Adipocyte (in vitro differentiated cells): ENCODE data around the gene TFR2.

Experiments used
- DNase-seq: peaks from one replicate; pipeline ENCODE4 v3.0.0-alpha.2; 2015; ENCODE audit warnings: low read depth
- H3K27me3 ChIP-seq: replicated peaks from 2 replicates; pipeline ENCODE4 v1.7.0; 2013; ENCODE audit warnings: mild to moderate bottlenecking, low read length, moderate library complexity; ENCODE audit not compliant: control insufficient read depth, insufficient read depth
- H3K36me3 ChIP-seq: 2 replicates; pipeline ENCODE4 v1.7.0; 2013; ENCODE audit warnings: low read length, mild to moderate bottlenecking, moderate library complexity; ENCODE audit not compliant: control insufficient read depth, insufficient read depth, severe bottlenecking
- H3K4me1 ChIP-seq: 2 replicates; pipeline ENCODE4 v1.7.0; 2013; ENCODE audit warnings: mild to moderate bottlenecking, low read length, moderate library complexity; ENCODE audit not compliant: control insufficient read depth, insufficient read depth
- H3K4me3 ChIP-seq: 2 replicates; pipeline ENCODE4 v1.7.0; 2013; ENCODE audit warnings: mild to moderate bottlenecking, low read length, moderate library complexity
- H3K9ac ChIP-seq: 2 replicates; pipeline ENCODE4 v1.7.0; 2013; ENCODE audit warnings: mild to moderate bottlenecking, low read length, moderate library complexity
- H3K9me3 ChIP-seq: 2 replicates; pipeline ENCODE4 v1.7.0; 2013; ENCODE audit warnings: mild to moderate bottlenecking, low read length, moderate library complexity; ENCODE audit not compliant: control insufficient read depth

The TFR2 gene

GRCh38 chr7:100588438-100588837, 52.9 kb downstream of the TFR2 start:
- Histone ChIP-seq H3K9ac (no peak overlapping the region), H3K9me3 (no peaks in the 10 kb centered on the region), H3K36me3 (no peaks in the 10 kb centered on the region), H3K4me3 (no peak overlapping the region), H3K27me3 (no peaks in the 10 kb centered on the region), H3K4me1 (peaks cover 26% of the 10 kb centered on the region)
- peak; percentile 34 for DNase-seq

- peak within 1 kb of the TSS; percentile 93 for H3K4me3 ChIP-seq
- no peaks in the 10 kb centered on the region for H3K27me3 ChIP-seq
- H3K9ac ChIP-seq: peak within 1 kb of the TSS; percentile 96
- peak; percentile 100 for DNase-seq
- peaks cover 10% of the 10 kb centered on the region for H3K36me3 ChIP-seq
- no peaks in the 10 kb centered on the region for H3K9me3 ChIP-seq
- peaks cover 29% of the 10 kb centered on the region for H3K4me1 ChIP-seq
These were observed 54.9 kb downstream of the TFR2 start, which contains the start of gene FBXO24 for GRCh38 chr7:100586266-100587025. FBXO24 (plus strand) TSS chr7:100586328; CDS start chr7:100586626, 298 bp downstream.

GRCh38 chr7:100585511-100586265, 55.7 kb downstream of the TFR2 start, which contains the start of gene LRCH4:
LRCH4 (minus strand) TSS chr7:100586129; CDS start chr7:100586100, 29 bp downstream.
- Histone ChIP-seq H3K9me3 (no peaks in the 10 kb centered on the region), H3K27me3 (no peaks in the 10 kb centered on the region), H3K4me1 (peaks cover 28% of the 10 kb centered on the region), H3K9ac (peak within 1 kb of the TSS; percentile 96), H3K36me3 (peaks cover 17% of the 10 kb centered on the region), H3K4me3 (peak within 1 kb of the TSS; percentile 93)
- DNase-seq: peak; percentile 59

- H3K4me3 ChIP-seq: peak overlapping the region; percentile 93
- no peaks in the 10 kb centered on the region for H3K27me3 ChIP-seq
- H3K4me1 ChIP-seq: peaks cover 20% of the 10 kb centered on the region
- peak overlapping the region; percentile 96 for H3K9ac ChIP-seq
- H3K36me3 ChIP-seq: peaks cover 25% of the 10 kb centered on the region
- peak; percentile 74 for DNase-seq
- H3K9me3 ChIP-seq: no peaks in the 10 kb centered on the region
These were observed 56.5 kb downstream of the TFR2 start for GRCh38 chr7:100584683-100585510.

- DNase-seq: peak; percentile 38
These were observed 57.2 kb downstream of the TFR2 start for GRCh38 chr7:100584054-100584682.

GRCh38 chr7:100583132-100584053, 58.0 kb downstream of the TFR2 start:
- Histone ChIP-seq H3K4me1 (peaks cover 20% of the 10 kb centered on the region), H3K4me3 (peak overlapping the region; percentile 3), H3K9ac (peak overlapping the region; percentile 46), H3K9me3 (no peaks in the 10 kb centered on the region), H3K27me3 (no peaks in the 10 kb centered on the region), H3K36me3 (peaks cover 36% of the 10 kb centered on the region)
- no peak for DNase-seq

More at GRCh38 chr7:100584054-100584682, 57.2 kb downstream of the TFR2 start:
- Histone ChIP-seq H3K27me3 (no peaks in the 10 kb centered on the region), H3K36me3 (peaks cover 30% of the 10 kb centered on the region), H3K9ac (peak overlapping the region; percentile 96), H3K4me3 (peak overlapping the region; percentile 93), H3K9me3 (no peaks in the 10 kb centered on the region), H3K4me1 (peaks cover 20% of the 10 kb centered on the region)

- no peak for DNase-seq
- H3K27me3 ChIP-seq: no peaks in the 10 kb centered on the region
- H3K36me3 ChIP-seq: peaks cover 44% of the 10 kb centered on the region
- H3K9ac ChIP-seq: peak overlapping the region; percentile 46
- no peak overlapping the region for H3K4me3 ChIP-seq
- no peaks in the 10 kb centered on the region for H3K9me3 ChIP-seq
- peaks cover 20% of the 10 kb centered on the region for H3K4me1 ChIP-seq
These were observed 58.7 kb downstream of the TFR2 start for GRCh38 chr7:100582650-100583049.

GRCh38 chr7:100582041-100582579, 59.2 kb downstream of the TFR2 start:
- Histone ChIP-seq H3K27me3 (no peaks in the 10 kb centered on the region), H3K9me3 (no peaks in the 10 kb centered on the region), H3K9ac (no peak overlapping the region), H3K4me1 (peaks cover 20% of the 10 kb centered on the region), H3K36me3 (peaks cover 48% of the 10 kb centered on the region), H3K4me3 (no peak overlapping the region)
- no peak for DNase-seq

GRCh38 chr7:100580466-100581283, 60.7 kb downstream of the TFR2 start:
- peaks cover 62% of the 10 kb centered on the region for H3K36me3 ChIP-seq
- H3K27me3 ChIP-seq: no peaks in the 10 kb centered on the region
- H3K4me3 ChIP-seq: no peak overlapping the region
- no peak for DNase-seq
- no peaks in the 10 kb centered on the region for H3K9me3 ChIP-seq
- H3K9ac ChIP-seq: no peak overlapping the region
- peaks cover 20% of the 10 kb centered on the region for H3K4me1 ChIP-seq
